Vagina (tissue), 2 donors: ENCODE data around the gene DIAPH3. TPM values are rescaled to one million over a fixed set of nuclear protein-coding genes. Genes with fewer than 3 reads are reported as not detected.

Source experiments
- DNase-seq, 2 donors: peaks; one replicate each; pipeline ENCODE4 v3.0.0-alpha.2; 2017; ENCODE audit errors: extremely low spot score in 2 of 2
- H3K27ac ChIP-seq: fragments of 200-600 bp; sonication (generic); one replicate; pipeline ENCODE4 v1.5.1; 2019
- H3K27me3 ChIP-seq: fragments of 200-600 bp; sonication (generic); one replicate; pipeline ENCODE4 v1.5.1; 2019
- H3K36me3 ChIP-seq, 2 donors: fragments of 200-600 bp; sonication (generic); one replicate each; pipeline ENCODE4 v1.5.1; 2017 to 2019
- H3K4me1 ChIP-seq: fragments of 200-600 bp; sonication (generic); one replicate; pipeline ENCODE4 v1.5.1; 2019
- H3K4me3 ChIP-seq, 2 donors: fragments of 200-600 bp; sonication (generic); 1 replicate in 1 of 2; 2 replicates in 1 of 2; pipeline ENCODE4 v1.5.1; 2016 to 2019
- H3K9me3 ChIP-seq: fragments of 200-600 bp; sonication (generic); one replicate; pipeline ENCODE4 v1.5.1; 2019
- POLR2A ChIP-seq, 2 donors: fragments of 450-650 bp; IDR thresholded peaks; one replicate each; pipeline ENCODE4 v1.6.1; 2017; ENCODE audit warnings: antibody characterized with exemption in 2 of 2, mild to moderate bottlenecking in 2 of 2, moderate library complexity in 2 of 2
- POLR2AphosphoS5 ChIP-seq, 2 donors: sonication (generic); formaldehyde crosslinking; IDR thresholded peaks; one replicate each; pipeline ENCODE4 v1.9.0; 2017; ENCODE audit warnings: antibody characterized with exemption in 2 of 2, mild to moderate bottlenecking in 2 of 2, low read depth in 1 of 2; ENCODE audit not compliant: insufficient read depth in 1 of 2
- intact Hi-C: fragments of 100-400 bp; cut with DNase I; formaldehyde crosslinking; loops from one replicate; pipeline ENCODE4 v1.15.1; 2023
- total RNA-seq: library from RNA; depleted of rRNA; stranded (reverse); fragments of >200 nt; gene quantifications from one replicate; pipeline ENCODE4 v1.2.3, GENCODE V29; 2016
- TF ChIP-seq, protein P1 (sequence below), 3 experiments: fragments of 450-650 bp in 2 of 3; fragments of 200-600 bp in 1 of 3; sonication (generic) in 1 of 3; IDR thresholded peaks; one replicate each; pipeline ENCODE4 v1.5.1; 2017 to 2019; ENCODE audit warnings: antibody characterized with exemption in 3 of 3, mild to moderate bottlenecking in 2 of 3, moderate library complexity in 2 of 3

DIAPH3 gene
- total RNA-seq, 1 donor from 2014 or later, result 1.2 TPM

DNA sequence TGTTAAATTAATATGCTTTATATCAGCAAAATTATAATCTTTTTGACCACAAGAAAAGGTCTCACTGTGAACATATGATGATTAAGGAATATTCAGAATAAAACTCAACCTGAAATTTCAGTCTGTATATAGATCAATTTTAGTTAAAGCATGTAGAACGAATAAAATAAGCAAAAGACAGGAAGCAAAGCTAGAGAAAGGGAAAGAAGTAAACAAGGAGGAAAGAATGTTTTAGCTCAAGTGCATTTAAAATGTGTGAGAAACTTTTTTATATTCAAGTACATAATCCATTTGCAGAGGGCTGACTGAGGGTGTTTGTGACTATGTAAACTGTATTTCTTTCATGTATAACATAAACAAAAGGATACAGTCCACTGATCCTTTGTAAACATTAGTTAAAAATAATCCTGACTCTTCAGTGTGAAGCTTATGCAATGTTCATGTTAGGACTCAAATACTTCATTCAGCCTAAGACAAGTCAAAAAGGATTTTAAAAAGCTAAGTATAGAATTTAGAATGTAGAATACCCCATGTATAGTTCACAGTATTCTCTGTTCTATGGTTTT lies 472.1 kb downstream of the DIAPH3 start:
- intact Hi-C loops, result no loop called here
- Histone ChIP-seq H3K9me3 (no peaks in the 10 kb centered on the region), H3K27me3 (no peaks in the 10 kb centered on the region), H3K4me3 (no peak overlapping the region), H3K27ac (no peak overlapping the region), H3K36me3 (no peaks in the 10 kb centered on the region), H3K4me1 (no peaks in the 10 kb centered on the region)
- DNase-seq, result no peak
- TF ChIP-seq, protein P1, sequence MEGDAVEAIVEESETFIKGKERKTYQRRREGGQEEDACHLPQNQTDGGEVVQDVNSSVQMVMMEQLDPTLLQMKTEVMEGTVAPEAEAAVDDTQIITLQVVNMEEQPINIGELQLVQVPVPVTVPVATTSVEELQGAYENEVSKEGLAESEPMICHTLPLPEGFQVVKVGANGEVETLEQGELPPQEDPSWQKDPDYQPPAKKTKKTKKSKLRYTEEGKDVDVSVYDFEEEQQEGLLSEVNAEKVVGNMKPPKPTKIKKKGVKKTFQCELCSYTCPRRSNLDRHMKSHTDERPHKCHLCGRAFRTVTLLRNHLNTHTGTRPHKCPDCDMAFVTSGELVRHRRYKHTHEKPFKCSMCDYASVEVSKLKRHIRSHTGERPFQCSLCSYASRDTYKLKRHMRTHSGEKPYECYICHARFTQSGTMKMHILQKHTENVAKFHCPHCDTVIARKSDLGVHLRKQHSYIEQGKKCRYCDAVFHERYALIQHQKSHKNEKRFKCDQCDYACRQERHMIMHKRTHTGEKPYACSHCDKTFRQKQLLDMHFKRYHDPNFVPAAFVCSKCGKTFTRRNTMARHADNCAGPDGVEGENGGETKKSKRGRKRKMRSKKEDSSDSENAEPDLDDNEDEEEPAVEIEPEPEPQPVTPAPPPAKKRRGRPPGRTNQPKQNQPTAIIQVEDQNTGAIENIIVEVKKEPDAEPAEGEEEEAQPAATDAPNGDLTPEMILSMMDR (IDR thresholded peaks at IDR 0.05), result no peak
- TF ChIP-seq POLR2AphosphoS5 (IDR thresholded peaks at IDR 0.05; ENCODE audit: insufficient read depth in 1 of 2, low read depth in 1 of 2) (no peak), POLR2A (IDR thresholded peaks at IDR 0.05) (no peak)

DNA sequence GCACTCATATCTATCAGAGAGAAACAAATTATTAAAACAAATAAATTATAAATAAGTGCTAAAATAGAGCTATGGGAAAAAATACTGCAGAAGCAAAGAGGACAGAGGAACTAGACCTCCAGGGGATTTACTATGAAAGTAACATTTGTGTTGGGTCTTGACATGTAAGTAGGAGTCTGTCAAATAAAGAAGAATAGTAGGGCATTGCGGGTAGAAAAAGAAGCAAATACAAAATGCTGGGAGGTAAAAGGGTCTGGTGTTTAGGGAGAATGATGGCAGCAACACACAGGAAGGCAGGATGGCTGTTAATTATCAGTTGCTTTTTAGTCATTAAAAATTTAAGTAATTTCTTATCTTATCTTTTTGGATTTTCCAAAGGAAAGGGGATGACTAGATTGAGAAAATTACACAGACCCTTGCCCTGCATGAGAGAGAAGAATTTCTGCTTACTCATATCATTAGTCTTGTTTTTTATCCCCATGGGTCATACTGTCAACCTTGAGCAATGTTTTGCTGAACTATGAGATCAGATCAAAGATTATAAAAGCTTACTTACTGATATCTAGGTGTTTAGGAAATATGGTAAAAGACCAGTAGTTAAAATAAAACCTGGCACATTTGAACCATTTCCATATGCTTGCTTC lies 472.7 kb downstream of the DIAPH3 start:
- Histone ChIP-seq H3K4me1 (no peaks in the 10 kb centered on the region), H3K9me3 (no peaks in the 10 kb centered on the region), H3K4me3 (no peak overlapping the region), H3K36me3 (no peaks in the 10 kb centered on the region), H3K27ac (no peak overlapping the region), H3K27me3 (no peaks in the 10 kb centered on the region)
- TF ChIP-seq POLR2AphosphoS5 (IDR thresholded peaks at IDR 0.05; ENCODE audit: insufficient read depth in 1 of 2, low read depth in 1 of 2) (no peak), POLR2A (IDR thresholded peaks at IDR 0.05) (no peak)
- TF ChIP-seq, protein P1 (IDR thresholded peaks at IDR 0.05), result no peak
- intact Hi-C loops, result no loop called here
- DNase-seq, result no peak

DNA sequence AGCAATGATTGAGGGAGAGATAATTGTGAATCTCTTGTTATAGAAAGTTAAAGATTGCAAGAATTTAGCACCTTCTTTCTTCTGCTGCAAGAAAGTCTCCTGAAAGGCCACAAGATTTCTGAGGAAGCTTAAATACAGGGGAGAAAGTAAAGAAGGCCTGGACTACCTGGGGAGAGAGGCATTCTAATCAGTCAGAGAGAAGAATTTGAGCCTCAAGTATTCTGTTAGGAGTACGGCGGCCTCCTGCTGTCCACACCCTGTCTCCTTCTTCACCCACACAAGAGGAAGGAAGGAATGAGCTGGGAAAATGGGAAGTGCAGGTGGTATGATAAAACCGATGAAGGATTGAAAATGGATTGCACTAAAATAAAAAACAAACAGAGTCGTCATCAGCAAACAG lies 474.7 kb downstream of the DIAPH3 start:
- DNase-seq, result no peak

DNA sequence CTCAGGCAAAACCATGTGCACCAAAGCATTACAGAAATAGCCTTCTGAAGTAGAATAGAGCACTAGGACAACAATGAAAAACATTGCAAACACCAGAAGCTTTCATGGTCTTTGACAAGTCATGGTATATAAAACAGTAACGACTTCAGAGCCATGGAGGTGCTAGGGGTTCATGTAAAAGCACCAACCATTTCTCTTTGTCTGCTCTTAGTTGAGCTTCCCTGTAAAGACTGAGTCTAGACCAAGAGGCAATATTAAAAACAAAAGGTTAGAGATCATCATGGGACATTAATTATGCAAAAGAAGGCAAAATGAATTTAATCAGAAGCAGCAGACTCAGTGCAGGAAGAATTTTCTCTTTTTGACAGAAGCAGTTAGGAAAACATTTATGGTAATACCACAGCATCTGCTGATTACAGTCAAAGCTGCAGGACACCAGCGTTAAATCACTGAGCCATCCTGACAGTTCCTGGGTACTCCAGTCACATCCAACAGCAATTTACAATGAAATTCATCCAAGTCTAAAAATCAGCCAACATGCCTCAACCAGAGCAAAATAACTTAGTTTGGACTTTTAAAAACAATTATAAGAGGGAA lies 476.8 kb downstream of the DIAPH3 start:
- no peak for DNase-seq
- Histone ChIP-seq H3K27ac (no peak overlapping the region), H3K27me3 (no peaks in the 10 kb centered on the region), H3K4me3 (no peak overlapping the region), H3K4me1 (no peaks in the 10 kb centered on the region), H3K36me3 (no peaks in the 10 kb centered on the region), H3K9me3 (no peaks in the 10 kb centered on the region)
- intact Hi-C loops, result no loop called here
- no peak for TF ChIP-seq POLR2AphosphoS5 (IDR thresholded peaks at IDR 0.05; ENCODE audit: insufficient read depth in 1 of 2, low read depth in 1 of 2)
- no peak for TF ChIP-seq POLR2A (IDR thresholded peaks at IDR 0.05)
- TF ChIP-seq, protein P1 (IDR thresholded peaks at IDR 0.05), result no peak

More for the DNA sequence above, 474.7 kb downstream of the DIAPH3 start:
- Histone ChIP-seq H3K27me3 (no peaks in the 10 kb centered on the region), H3K27ac (no peak overlapping the region), H3K4me1 (no peaks in the 10 kb centered on the region), H3K4me3 (no peak overlapping the region), H3K9me3 (no peaks in the 10 kb centered on the region), H3K36me3 (no peaks in the 10 kb centered on the region)
- intact Hi-C loops, result no loop called here
- TF ChIP-seq POLR2A (IDR thresholded peaks at IDR 0.05), result no peak
- TF ChIP-seq, protein P1 (IDR thresholded peaks at IDR 0.05), result no peak
- TF ChIP-seq POLR2AphosphoS5 (IDR thresholded peaks at IDR 0.05; ENCODE audit: insufficient read depth in 1 of 2, low read depth in 1 of 2), result no peak

DNA sequence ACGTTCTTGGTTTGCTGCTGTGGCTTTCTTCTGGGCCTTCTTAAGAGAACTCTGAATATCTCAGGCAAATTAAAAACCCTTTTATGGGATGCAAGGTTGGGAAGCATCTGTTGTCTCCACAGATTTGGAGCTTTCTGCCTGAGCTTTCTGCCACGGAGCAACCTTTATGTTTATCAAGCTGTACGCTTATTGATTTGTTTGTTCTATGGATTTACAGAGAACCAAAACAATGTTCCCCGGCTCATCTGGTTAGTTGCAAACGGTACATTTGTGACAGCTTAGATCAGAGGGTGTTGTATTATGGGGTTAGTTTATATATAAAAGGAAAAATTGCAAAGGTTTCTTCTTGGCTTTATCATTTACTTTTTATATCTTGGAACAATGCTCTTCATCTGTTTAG lies 479.6 kb downstream of the DIAPH3 start:
- TF ChIP-seq, protein P1 (IDR thresholded peaks at IDR 0.05), result no peak
- no peak for TF ChIP-seq POLR2AphosphoS5 (IDR thresholded peaks at IDR 0.05; ENCODE audit: insufficient read depth in 1 of 2, low read depth in 1 of 2)
- TF ChIP-seq POLR2A (IDR thresholded peaks at IDR 0.05), result no peak
- H3K4me1 ChIP-seq, result no peaks in the 10 kb centered on the region
- no peak overlapping the region for H3K4me3 ChIP-seq
- intact Hi-C loops, result no loop called here
- H3K36me3 ChIP-seq, result no peaks in the 10 kb centered on the region
- DNase-seq, result no peak
- H3K27me3 ChIP-seq, result no peaks in the 10 kb centered on the region
- no peaks in the 10 kb centered on the region for H3K9me3 ChIP-seq
- no peak overlapping the region for H3K27ac ChIP-seq
